ENCODE measurements around the gene EPHB1.
"Not testable (repeated sequence)": the region's sequence is repeated elsewhere in the genome, so short reads cannot be mapped to it uniquely, and the experiment has no call there.

EPHB1 gene

GRCh38 chr3:135059580-135059979 is 264.5 kb downstream of the EPHB1 start:
- H3K27ac ChIP-seq (replicated peaks), result no peak overlapping the region
- TF ChIP-seq CTCF (IDR thresholded peaks at IDR 0.05; ENCODE audit: insufficient read depth, low read length), result no peak
- TF ChIP-seq GABPA (IDR thresholded peaks at IDR 0.05; ENCODE audit: low read depth), result no peak
- TF ChIP-seq REST (IDR thresholded peaks at IDR 0.05; ENCODE audit: insufficient replicate concordance, low read depth), result no peak
- TF ChIP-seq POLR2AphosphoS5 (IDR thresholded peaks at IDR 0.05; ENCODE audit: low read depth), result no peak
- TF ChIP-seq SPI1 (IDR thresholded peaks at IDR 0.05; ENCODE audit: borderline replicate concordance, low read depth), result no peak
- H3K4me3 ChIP-seq (replicated peaks; ENCODE audit: insufficient read depth, low read length), result no peak overlapping the region
- no peak for DNase-seq (ENCODE audit: low read depth in 1 of 2, low spot score in 1 of 2)
- H3K27me3 ChIP-seq (ENCODE audit: insufficient read depth, poor library complexity, severe bottlenecking), result no peaks in the 10 kb centered on the region

GRCh38 chr3:135066844-135067727 is 272.0 kb downstream of the EPHB1 start:
- H3K4me3 ChIP-seq (replicated peaks; ENCODE audit: insufficient read depth, low read length); DNase-seq (ENCODE audit: low read depth in 1 of 2, low spot score in 1 of 2); H3K27ac ChIP-seq (replicated peaks); H3K27me3 ChIP-seq (ENCODE audit: insufficient read depth, poor library complexity, severe bottlenecking): not testable (repeated sequence)

- TF ChIP-seq REST (IDR thresholded peaks at IDR 0.05; ENCODE audit: insufficient replicate concordance, low read depth) (no peak), POLR2AphosphoS5 (IDR thresholded peaks at IDR 0.05; ENCODE audit: low read depth) (no peak), GABPA (IDR thresholded peaks at IDR 0.05; ENCODE audit: low read depth) (no peak), CTCF (IDR thresholded peaks at IDR 0.05; ENCODE audit: insufficient read depth, low read length) (no peak), SPI1 (IDR thresholded peaks at IDR 0.05; ENCODE audit: borderline replicate concordance, low read depth) (no peak)
- no peak overlapping the region for H3K27ac ChIP-seq (replicated peaks)
- H3K4me3 ChIP-seq (replicated peaks; ENCODE audit: insufficient read depth, low read length), result no peak overlapping the region
- DNase-seq (ENCODE audit: low read depth in 1 of 2, low spot score in 1 of 2), result no peak
- H3K27me3 ChIP-seq (ENCODE audit: insufficient read depth, poor library complexity, severe bottlenecking), result peaks cover 2% of the 10 kb centered on the region
Measured at GRCh38 chr3:135068011-135068410, 273.0 kb downstream of the EPHB1 start.

GRCh38 chr3:135069406-135069805 is 274.3 kb downstream of the EPHB1 start:
- DNase-seq (ENCODE audit: low read depth in 1 of 2, low spot score in 1 of 2), result no peak
- H3K27ac ChIP-seq (replicated peaks), result no peak overlapping the region
- peaks cover 2% of the 10 kb centered on the region for H3K27me3 ChIP-seq (ENCODE audit: insufficient read depth, poor library complexity, severe bottlenecking)
- no peak overlapping the region for H3K4me3 ChIP-seq (replicated peaks; ENCODE audit: insufficient read depth, low read length)
- TF ChIP-seq REST (IDR thresholded peaks at IDR 0.05; ENCODE audit: insufficient replicate concordance, low read depth) (no peak), SPI1 (IDR thresholded peaks at IDR 0.05; ENCODE audit: borderline replicate concordance, low read depth) (no peak), POLR2AphosphoS5 (IDR thresholded peaks at IDR 0.05; ENCODE audit: low read depth) (no peak), GABPA (IDR thresholded peaks at IDR 0.05; ENCODE audit: low read depth) (no peak)
